Prostate gland (tissue), 2 donors: Measurements from ENCODE around the gene CRK. TPM values are rescaled to one million over a fixed set of nuclear protein-coding genes. Genes with fewer than 3 reads are reported as not detected.

Experiments
- DNase-seq: peaks from one replicate; pipeline ENCODE4 v3.0.0-alpha.2; 2019; ENCODE audit warnings: low spot score
- H3K27ac ChIP-seq, 2 donors: fragments of 200-600 bp; sonication (generic); 2 replicates each; pipeline ENCODE4 v1.5.1; 2017 to 2019
- H3K27me3 ChIP-seq: fragments of 200-600 bp; sonication (generic); replicated peaks from 2 replicates; pipeline ENCODE4 v1.5.1; 2019; ENCODE audit not compliant: insufficient read depth
- H3K36me3 ChIP-seq, 2 donors: fragments of 200-600 bp; sonication (generic); 1 replicate in 1 of 2; 2 replicates in 1 of 2; pipeline versions ENCODE4 v1.5.1 to v1.8.1; 2017 to 2019
- H3K4me1 ChIP-seq: fragments of 200-600 bp; sonication (generic); replicated peaks from 2 replicates; pipeline ENCODE4 v1.5.1; 2019
- H3K4me3 ChIP-seq, 2 donors: fragments of 200-600 bp; sonication (generic); 2 replicates each; pipeline ENCODE4 v1.5.1; 2017 to 2019
- H3K9me3 ChIP-seq: fragments of 200-600 bp; sonication (generic); 2 replicates; pipeline ENCODE4 v1.5.1; 2017
- CTCF ChIP-seq, 4 experiments: fragments of 200-600 bp in 2 of 4; fragments of 450-650 bp in 2 of 4; sonication (generic) in 2 of 4; IDR thresholded peaks; 1 replicate in 3 of 4; 2 replicates in 1 of 4; pipeline ENCODE4 v1.5.1; 2016 to 2019; ENCODE audit warnings: antibody characterized with exemption in 4 of 4, mild to moderate bottlenecking in 2 of 4, moderate library complexity in 2 of 4
- POLR2A ChIP-seq: fragments of 450-650 bp; IDR thresholded peaks from one replicate; pipeline ENCODE4 v1.6.1; 2016; ENCODE audit warnings: antibody characterized with exemption, mild to moderate bottlenecking
- POLR2AphosphoS5 ChIP-seq: sonication (generic); formaldehyde crosslinking; IDR thresholded peaks from one replicate; pipeline ENCODE4 v1.6.1; 2017; ENCODE audit warnings: antibody characterized with exemption
- WGBS: methylation state at CpG from one replicate; pipeline ENCODE4 v1.1.5; 2018; 5-methylcytosine and 5-hydroxymethylcytosine counted together
- intact Hi-C: fragments of 100-400 bp; cut with DNase I; formaldehyde crosslinking; loops from one replicate; pipeline ENCODE4 v1.14.2; 2022
- total RNA-seq, 2 donors: library from RNA; depleted of rRNA; stranded (reverse); fragments of >200 nt; gene quantifications; one replicate each; pipeline ENCODE4 v1.1.0, GENCODE V29; 2016

CRK gene
- total RNA-seq, 2 donors from 2014 or later: 52.6 to 77.7 TPM

GRCh38 chr17:1494203-1494602 is 38.2 kb upstream of the CRK start:
- Histone ChIP-seq H3K27ac (peak overlapping the region in 1 of 2 donors; percentile 63), H3K36me3 (no peaks in the 10 kb centered on the region), H3K4me1 (peaks cover 11% of the 10 kb centered on the region), H3K27me3 (no peaks in the 10 kb centered on the region), H3K9me3 (no peaks in the 10 kb centered on the region), H3K4me3 (no peak overlapping the region)
- intact Hi-C loops: no loop called here
- 96% methylated on average over 7 of the region's 7 CpGs for WGBS
- TF ChIP-seq POLR2AphosphoS5 (no peak), CTCF (IDR thresholded peaks at IDR 0.05) (no peak)
- DNase-seq: no peak

GRCh38 chr17:1493291-1493980 is 37.4 kb upstream of the CRK start:
- WGBS: 83% methylated on average over 17 of the region's 23 CpGs
- intact Hi-C loops: no loop called here
- no peaks in the 10 kb centered on the region for H3K9me3 ChIP-seq
- no peak overlapping the region for H3K4me3 ChIP-seq
- TF ChIP-seq CTCF (IDR thresholded peaks at IDR 0.05): no peak
- TF ChIP-seq POLR2A: no peak
- TF ChIP-seq POLR2AphosphoS5: no peak
- DNase-seq: no peak
- no peaks in the 10 kb centered on the region for H3K27me3 ChIP-seq
- peak overlapping the region in 1 of 2 donors; percentile 63 for H3K27ac ChIP-seq
- H3K4me1 ChIP-seq: peaks cover 11% of the 10 kb centered on the region
- no peaks in the 10 kb centered on the region for H3K36me3 ChIP-seq

GRCh38 chr17:1492249-1493206 is 36.5 kb upstream of the CRK start, which contains the start of gene MYO1C:
TSS of gene MYO1C (minus strand) at chr17:1492686. CDS start at chr17:1492487, 199 bp downstream.
- H3K4me3 ChIP-seq: peak within 1 kb of the TSS; percentile 72 to 76
- 79% methylated on average over 35 of the region's 35 CpGs for WGBS
- H3K27ac ChIP-seq: peak within 1 kb of the TSS; percentile 84 to 91
- H3K4me1 ChIP-seq: peaks cover 12% of the 10 kb centered on the region
- intact Hi-C loops: no loop called here
- DNase-seq: no peak
- no peaks in the 10 kb centered on the region for H3K9me3 ChIP-seq
- H3K36me3 ChIP-seq: no peaks in the 10 kb centered on the region
- H3K27me3 ChIP-seq: no peaks in the 10 kb centered on the region
- TF ChIP-seq CTCF (IDR thresholded peaks at IDR 0.05) (no peak), POLR2A (no peak), POLR2AphosphoS5 (no peak)

GRCh38 chr17:1491443-1492248 is 35.6 kb upstream of the CRK start:
- H3K4me3 ChIP-seq: peak overlapping the region; percentile 72 to 76
- H3K4me1 ChIP-seq: peaks cover 21% of the 10 kb centered on the region
- 4% methylated on average over 55 of the region's 94 CpGs for WGBS
- DNase-seq: no peak
- TF ChIP-seq CTCF (IDR thresholded peaks at IDR 0.05) (no peak), POLR2A (no peak), POLR2AphosphoS5 (no peak)
- intact Hi-C loops: no loop called here
- no peaks in the 10 kb centered on the region for H3K36me3 ChIP-seq
- H3K9me3 ChIP-seq: no peaks in the 10 kb centered on the region
- H3K27ac ChIP-seq: peak overlapping the region; percentile 84 to 91
- no peaks in the 10 kb centered on the region for H3K27me3 ChIP-seq
